Measurements from ENCODE around the gene NUDT19. TPM values are rescaled to one million over a fixed set of nuclear protein-coding genes. Genes with fewer than 3 reads are reported as not detected.

The NUDT19 gene
- total and polyA plus RNA-seq, 2 donors (not counting 3 experiments of a cell fraction or from before 2014, with no cell fraction given) = 6.6 to 14.0 TPM

DNA sequence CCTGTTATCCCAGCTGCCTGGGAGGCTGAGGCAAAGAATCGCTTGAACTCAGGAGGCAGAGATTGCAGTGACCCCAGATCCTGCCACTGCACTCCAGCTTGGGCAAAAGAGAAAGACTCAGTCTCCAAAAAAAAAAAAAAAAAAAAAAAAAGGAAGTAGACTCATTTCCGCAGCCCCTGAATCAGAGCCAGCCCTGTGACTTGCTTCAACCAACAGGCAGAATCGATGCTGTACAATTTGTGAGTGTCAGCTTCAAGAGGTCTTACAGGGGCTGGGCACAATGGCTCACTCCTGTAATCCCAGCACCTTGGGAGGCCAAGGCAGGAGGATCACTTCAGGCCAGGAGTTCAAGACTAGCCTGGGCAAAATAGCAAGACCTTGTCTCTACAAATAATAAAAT lies 29.4 kb upstream of the NUDT19 start:
- peaks cover 0 to 5% of the 10 kb centered on the region in 2 experiments for H3K36me3 ChIP-seq (ENCODE audit: control insufficient read depth in 2 of 2, extremely low read depth in 1 of 2, insufficient read depth in 2 of 2, low read length in 2 of 2)
- no peaks in the 10 kb centered on the region for H3K9me1 ChIP-seq (replicated peaks; ENCODE audit: control insufficient read depth, extremely low read depth, insufficient read depth, low read length)
- no peaks in the 10 kb centered on the region for H3K9me3 ChIP-seq (replicated peaks; ENCODE audit: control insufficient read depth, insufficient read depth, low read length)
- H3K79me2 ChIP-seq (ENCODE audit: control insufficient read depth, insufficient read depth, low read length) = peaks cover 47% of the 10 kb centered on the region
- H3K4me2 ChIP-seq (ENCODE audit: insufficient read depth, low read length) = peak overlapping the region; percentile 31
- DNase-seq (ENCODE audit: low read depth, low spot score) (peak; percentile 85), FAIRE-seq (peak; percentile 99)
- BruUV-seq (replicated peaks) = no TSS peak
- peaks cover 7% of the 10 kb centered on the region for H3K4me1 ChIP-seq (ENCODE audit: control insufficient read depth, extremely low read depth, insufficient read depth, low read length)
- no peak overlapping the region for H3K9ac ChIP-seq (replicated peaks; ENCODE audit: extremely low read depth, insufficient read depth, low read length)
- ChIA-PET POLR2A (no interaction called here), CTCF (interaction anchor here (1.0 kb wide), 1 partner anchor 13 kb away, joined by 3 read pairs; the partner anchor contains the start of gene RGS9BP)
- H2AFZ ChIP-seq (ENCODE audit: low read depth, low read length) = no peak overlapping the region
- TF ChIP-seq POLR2A (IDR thresholded peaks at IDR 0.05; ENCODE audit: low read depth, low read length) (no peak), FOS (IDR thresholded peaks at IDR 0.05; ENCODE audit: borderline replicate concordance, insufficient read depth, low read length) (peak; percentile 87), MYC (IDR thresholded peaks at IDR 0.05; ENCODE audit: low read depth, low read length) (no peak), JUN (IDR thresholded peaks at IDR 0.05; ENCODE audit: borderline replicate concordance, insufficient read depth, insufficient read length, low read depth) (peak; percentile 27)
- no peaks in the 10 kb centered on the region for H3K27me3 ChIP-seq (ENCODE audit: control insufficient read depth in 2 of 2, insufficient read depth in 2 of 2, low read length in 2 of 2)
- dilution Hi-C loops (cut with MboI; ENCODE audit: extremely low pct_ligation_motif_present, low sequenced_read_pairs) (no loop called here), intact Hi-C loops (cut with micrococcal nuclease) (no loop called here)
- H4K20me1 ChIP-seq (replicated peaks; ENCODE audit: control insufficient read depth, extremely low read depth, insufficient read depth, low read length) = no peaks in the 10 kb centered on the region
- H3K27ac ChIP-seq (ENCODE audit: insufficient read depth, low read depth, low read length) = peak overlapping the region; percentile 63
- H3K4me3 ChIP-seq (replicated peaks in 1 of 3; ENCODE audit: insufficient read depth in 1 of 3, low read depth in 1 of 3, low read length in 3 of 3) = no peak overlapping the region

DNA sequence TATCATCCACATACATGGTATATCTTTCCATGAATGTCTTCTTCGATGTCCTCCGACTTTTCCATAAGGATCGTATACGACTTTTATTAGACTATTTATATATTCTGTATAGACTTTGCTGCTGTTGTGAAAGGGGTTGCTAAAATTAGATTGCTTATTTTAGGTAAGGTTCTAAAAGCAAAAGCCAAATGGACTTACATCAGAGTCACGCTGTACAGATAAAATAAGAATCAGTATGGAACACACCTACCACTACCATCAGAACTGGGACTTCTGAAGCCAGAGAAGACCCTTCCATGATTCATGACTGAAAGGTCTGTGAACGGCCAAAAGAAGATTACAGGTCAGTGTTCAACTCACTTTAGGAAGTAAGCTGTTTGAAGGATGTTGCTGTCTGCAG lies 25.5 kb upstream of the NUDT19 start:
- intact Hi-C loops (cut with micrococcal nuclease) (no loop called here), dilution Hi-C loops (cut with MboI; ENCODE audit: extremely low pct_ligation_motif_present, low sequenced_read_pairs) (no loop called here)
- no TSS peak for BruUV-seq (replicated peaks)
- POLR2A ChIA-PET = no interaction called here
- no peak overlapping the region for H3K9ac ChIP-seq (replicated peaks; ENCODE audit: extremely low read depth, insufficient read depth, low read length)
- H3K9me1 ChIP-seq (replicated peaks; ENCODE audit: control insufficient read depth, extremely low read depth, insufficient read depth, low read length) = no peaks in the 10 kb centered on the region
- no peak overlapping the region for H2AFZ ChIP-seq (ENCODE audit: low read depth, low read length)
- CTCF ChIA-PET = no interaction called here
- TF ChIP-seq CTCF (IDR thresholded peaks at IDR 0.05; ENCODE audit: extremely low read depth in 1 of 2, insufficient read depth in 1 of 2, low read depth in 1 of 2, low read length in 2 of 2) (no peak), POLR2A (IDR thresholded peaks at IDR 0.05; ENCODE audit: low read depth, low read length) (no peak), EZH2 (IDR thresholded peaks at IDR 0.05; ENCODE audit: borderline replicate concordance, low read depth, low read length, severe bottlenecking) (no peak), GATA2 (IDR thresholded peaks at IDR 0.05; ENCODE audit: insufficient read depth, insufficient read length, low read depth, low read length) (no peak), JUN (IDR thresholded peaks at IDR 0.05; ENCODE audit: borderline replicate concordance, insufficient read depth, insufficient read length, low read depth) (no peak), MYC (IDR thresholded peaks at IDR 0.05; ENCODE audit: low read depth, low read length) (no peak), POLR2AphosphoS5 (IDR thresholded peaks at IDR 0.05; ENCODE audit: insufficient read depth, low read depth, low read length) (no peak), MAX (IDR thresholded peaks at IDR 0.05; ENCODE audit: insufficient read depth, insufficient read length) (no peak), FOS (IDR thresholded peaks at IDR 0.05; ENCODE audit: borderline replicate concordance, insufficient read depth, low read length) (no peak)
- peaks cover 3% of the 10 kb centered on the region for H4K20me1 ChIP-seq (replicated peaks; ENCODE audit: control insufficient read depth, extremely low read depth, insufficient read depth, low read length)
- no peak overlapping the region for H3K4me3 ChIP-seq (replicated peaks in 1 of 3; ENCODE audit: insufficient read depth in 1 of 3, low read depth in 1 of 3, low read length in 3 of 3)
- H3K4me2 ChIP-seq (ENCODE audit: insufficient read depth, low read length) = no peak overlapping the region
- FAIRE-seq (no peak), DNase-seq (ENCODE audit: low read depth, low spot score) (no peak)
- H3K27me3 ChIP-seq (ENCODE audit: control insufficient read depth in 2 of 2, insufficient read depth in 2 of 2, low read length in 2 of 2) = no peaks in the 10 kb centered on the region
- peaks cover 0 to 2% of the 10 kb centered on the region in 2 experiments for H3K36me3 ChIP-seq (ENCODE audit: control insufficient read depth in 2 of 2, extremely low read depth in 1 of 2, insufficient read depth in 2 of 2, low read length in 2 of 2)
- H3K79me2 ChIP-seq (ENCODE audit: control insufficient read depth, insufficient read depth, low read length) = peaks cover 56% of the 10 kb centered on the region
- peaks cover 7% of the 10 kb centered on the region for H3K4me1 ChIP-seq (ENCODE audit: control insufficient read depth, extremely low read depth, insufficient read depth, low read length)
- H3K9me3 ChIP-seq (replicated peaks; ENCODE audit: control insufficient read depth, insufficient read depth, low read length) = no peaks in the 10 kb centered on the region
- H3K27ac ChIP-seq (ENCODE audit: insufficient read depth, low read depth, low read length) = no peak overlapping the region
